ENCODE measurements around the gene ZNF563. TPM values are rescaled to one million over a fixed set of nuclear protein-coding genes. Genes with fewer than 3 reads are reported as not detected.

ZNF563 gene
- total RNA-seq, 1 experiment from 2014 or later, result 4.5 TPM

DNA sequence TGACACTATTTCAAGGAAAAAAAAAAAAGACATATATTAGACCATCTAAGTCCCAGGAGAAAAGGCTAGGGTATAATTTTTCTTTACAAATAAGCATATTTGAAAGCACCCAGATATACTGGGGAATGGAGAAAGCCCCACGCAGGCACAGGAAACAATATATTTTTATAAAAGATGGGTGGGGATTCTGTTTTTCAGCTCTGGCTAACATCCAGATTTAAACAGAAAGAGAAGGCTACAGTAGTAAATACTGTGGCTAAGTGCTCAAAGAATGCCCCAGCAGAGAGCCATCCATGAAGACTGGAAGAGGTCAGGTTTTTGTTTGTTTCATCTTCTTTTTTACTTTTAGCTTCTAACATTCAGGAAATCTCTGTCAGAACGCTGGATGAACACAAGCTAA, 54.7 kb downstream of the ZNF563 start:
- ATAC-seq (no peak), DNase-seq (ENCODE audit: low spot score) (no peak)
- Mint-ChIP-seq H3K36me3 (peaks cover 58% of the 10 kb centered on the region), H3K27ac (no peak overlapping the region), H3K4me3 (no peak overlapping the region), H3K9me3 (peaks cover 62% of the 10 kb centered on the region), H3K4me1 (0 out of 2 replicates have a peak, but pooled peaks cover 2% of the 10 kb centered on the region), H3K27me3 (ENCODE audit: low read depth) (no peaks in the 10 kb centered on the region)
- POLR2A ChIA-PET, result no interaction called here
- CTCF ChIA-PET, result no interaction called here
- no peak for TF ChIP-seq OVOL2 (CRISPR knock-in tag; IDR thresholded peaks at IDR 0.05; ENCODE audit: borderline replicate concordance)
- TF ChIP-seq, protein P1, sequence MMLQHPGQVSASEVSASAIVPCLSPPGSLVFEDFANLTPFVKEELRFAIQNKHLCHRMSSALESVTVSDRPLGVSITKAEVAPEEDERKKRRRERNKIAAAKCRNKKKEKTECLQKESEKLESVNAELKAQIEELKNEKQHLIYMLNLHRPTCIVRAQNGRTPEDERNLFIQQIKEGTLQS (CRISPR knock-in tag; conservative IDR thresholded peaks at IDR 0.05), result no peak

DNA sequence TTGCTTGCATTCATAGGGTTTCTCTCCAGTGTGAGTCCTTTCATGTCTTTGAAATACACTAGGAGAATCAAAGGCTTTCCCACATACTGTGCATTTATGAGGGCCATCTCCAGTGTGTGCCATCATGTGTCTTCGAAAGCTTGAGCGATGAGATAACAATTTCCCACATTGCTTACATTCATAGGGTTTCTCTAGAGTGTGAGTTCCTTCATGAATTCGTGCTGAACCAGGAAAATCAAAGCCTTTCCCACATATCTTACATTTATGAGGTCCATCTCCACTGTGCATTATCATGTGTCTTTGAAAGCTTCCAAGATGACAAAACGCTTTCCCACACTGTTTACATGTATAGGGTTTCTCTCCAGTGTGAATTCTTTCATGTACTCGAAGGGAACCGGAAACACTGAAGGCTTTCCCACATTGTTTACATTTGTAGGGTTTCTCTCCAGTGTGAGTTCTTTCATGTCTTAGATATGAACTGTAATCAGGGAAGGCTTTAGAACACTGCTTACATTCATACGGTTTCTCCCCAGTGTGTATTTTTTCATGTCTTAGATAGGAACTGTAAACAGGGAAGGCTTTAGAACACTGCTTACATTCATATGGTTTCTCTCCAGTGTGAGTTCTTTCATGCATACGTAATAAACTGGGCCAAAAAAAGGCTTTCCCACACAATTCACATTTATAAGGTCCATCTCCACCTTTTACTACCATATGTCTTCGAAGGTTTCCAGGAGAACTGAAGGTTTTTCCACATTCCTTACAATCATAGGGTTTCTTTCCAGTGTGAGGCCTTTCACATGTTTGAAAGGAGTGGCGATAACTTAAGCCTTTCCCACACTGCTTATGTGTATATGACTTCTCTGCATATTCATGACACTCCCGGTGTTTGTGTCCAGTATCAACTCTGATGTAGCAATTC, 60.2 kb downstream of the ZNF563 start:
- ChIA-PET POLR2A (no interaction called here), CTCF (no interaction called here)
- no peak for DNase-seq (ENCODE audit: low spot score)
- TF ChIP-seq SOX15 (CRISPR knock-in tag; IDR thresholded peaks at IDR 0.05), result no peak
- TF ChIP-seq, protein P2, sequence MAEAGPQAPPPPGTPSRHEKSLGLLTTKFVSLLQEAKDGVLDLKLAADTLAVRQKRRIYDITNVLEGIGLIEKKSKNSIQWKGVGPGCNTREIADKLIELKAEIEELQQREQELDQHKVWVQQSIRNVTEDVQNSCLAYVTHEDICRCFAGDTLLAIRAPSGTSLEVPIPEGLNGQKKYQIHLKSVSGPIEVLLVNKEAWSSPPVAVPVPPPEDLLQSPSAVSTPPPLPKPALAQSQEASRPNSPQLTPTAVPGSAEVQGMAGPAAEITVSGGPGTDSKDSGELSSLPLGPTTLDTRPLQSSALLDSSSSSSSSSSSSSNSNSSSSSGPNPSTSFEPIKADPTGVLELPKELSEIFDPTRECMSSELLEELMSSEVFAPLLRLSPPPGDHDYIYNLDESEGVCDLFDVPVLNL (CRISPR knock-in tag; IDR thresholded peaks at IDR 0.05; ENCODE audit: borderline replicate concordance, low read depth), result no peak
- no peak for TF ChIP-seq JUN (CRISPR knock-in tag; IDR thresholded peaks at IDR 0.05)
- TF ChIP-seq ZNF416 (CRISPR knock-in tag; IDR thresholded peaks at IDR 0.05), result no peak
- TF ChIP-seq TEAD1 (CRISPR knock-in tag; IDR thresholded peaks at IDR 0.05), result no peak
- TF ChIP-seq, protein P3, sequence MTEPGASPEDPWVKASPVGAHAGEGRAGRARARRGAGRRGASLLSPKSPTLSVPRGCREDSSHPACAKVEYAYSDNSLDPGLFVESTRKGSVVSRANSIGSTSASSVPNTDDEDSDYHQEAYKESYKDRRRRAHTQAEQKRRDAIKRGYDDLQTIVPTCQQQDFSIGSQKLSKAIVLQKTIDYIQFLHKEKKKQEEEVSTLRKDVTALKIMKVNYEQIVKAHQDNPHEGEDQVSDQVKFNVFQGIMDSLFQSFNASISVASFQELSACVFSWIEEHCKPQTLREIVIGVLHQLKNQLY (CRISPR knock-in tag; IDR thresholded peaks at IDR 0.05), result no peak
- peaks cover 84% of the 10 kb centered on the region for H3K36me3 Mint-ChIP-seq
- H3K27ac Mint-ChIP-seq, result no peak overlapping the region
- no peak overlapping the region for H3K4me3 Mint-ChIP-seq
- no peak for ATAC-seq
- no peaks in the 10 kb centered on the region for H3K4me1 Mint-ChIP-seq
- H3K27me3 Mint-ChIP-seq (ENCODE audit: low read depth), result no peaks in the 10 kb centered on the region
- peaks cover 79% of the 10 kb centered on the region for H3K9me3 Mint-ChIP-seq

DNA sequence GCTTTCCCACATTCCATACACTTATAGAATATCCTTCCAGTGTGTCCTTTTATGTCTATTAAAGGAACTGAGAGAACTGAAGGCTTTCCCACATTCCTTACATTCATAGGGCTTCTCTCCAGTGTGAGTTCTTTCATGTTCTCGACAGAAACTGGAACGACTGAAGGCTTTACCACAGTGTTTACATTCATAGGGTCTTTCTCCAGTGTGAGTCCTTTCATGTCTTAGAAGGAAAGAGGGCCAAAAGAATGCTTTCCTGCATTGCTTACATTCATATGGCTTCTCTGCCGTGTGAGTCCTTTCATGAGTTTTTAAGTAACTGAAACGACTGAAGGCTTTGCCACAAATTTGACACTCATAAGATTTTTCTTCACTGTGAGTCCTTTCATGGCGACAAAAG, 61.0 kb downstream of the ZNF563 start:
- CTCF ChIA-PET, result no interaction called here
- TF ChIP-seq OVOL2 (CRISPR knock-in tag; IDR thresholded peaks at IDR 0.05; ENCODE audit: borderline replicate concordance), result no peak
- TF ChIP-seq ZNF263 (CRISPR knock-in tag; IDR thresholded peaks at IDR 0.05; ENCODE audit: low read depth), result no peak
- no peak for TF ChIP-seq GABPB1 (CRISPR knock-in tag; IDR thresholded peaks at IDR 0.05)
- no peak for TF ChIP-seq CBFB (CRISPR knock-in tag; IDR thresholded peaks at IDR 0.05; ENCODE audit: low read depth)
- TF ChIP-seq, protein P4, sequence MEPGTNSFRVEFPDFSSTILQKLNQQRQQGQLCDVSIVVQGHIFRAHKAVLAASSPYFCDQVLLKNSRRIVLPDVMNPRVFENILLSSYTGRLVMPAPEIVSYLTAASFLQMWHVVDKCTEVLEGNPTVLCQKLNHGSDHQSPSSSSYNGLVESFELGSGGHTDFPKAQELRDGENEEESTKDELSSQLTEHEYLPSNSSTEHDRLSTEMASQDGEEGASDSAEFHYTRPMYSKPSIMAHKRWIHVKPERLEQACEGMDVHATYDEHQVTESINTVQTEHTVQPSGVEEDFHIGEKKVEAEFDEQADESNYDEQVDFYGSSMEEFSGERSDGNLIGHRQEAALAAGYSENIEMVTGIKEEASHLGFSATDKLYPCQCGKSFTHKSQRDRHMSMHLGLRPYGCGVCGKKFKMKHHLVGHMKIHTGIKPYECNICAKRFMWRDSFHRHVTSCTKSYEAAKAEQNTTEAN (CRISPR knock-in tag; IDR thresholded peaks at IDR 0.05), result no peak
- no peak for TF ChIP-seq PRRX2 (CRISPR knock-in tag; IDR thresholded peaks at IDR 0.05)
- TF ChIP-seq ZNF671 (CRISPR knock-in tag; IDR thresholded peaks at IDR 0.05), result no peak
- TF ChIP-seq, protein P5, sequence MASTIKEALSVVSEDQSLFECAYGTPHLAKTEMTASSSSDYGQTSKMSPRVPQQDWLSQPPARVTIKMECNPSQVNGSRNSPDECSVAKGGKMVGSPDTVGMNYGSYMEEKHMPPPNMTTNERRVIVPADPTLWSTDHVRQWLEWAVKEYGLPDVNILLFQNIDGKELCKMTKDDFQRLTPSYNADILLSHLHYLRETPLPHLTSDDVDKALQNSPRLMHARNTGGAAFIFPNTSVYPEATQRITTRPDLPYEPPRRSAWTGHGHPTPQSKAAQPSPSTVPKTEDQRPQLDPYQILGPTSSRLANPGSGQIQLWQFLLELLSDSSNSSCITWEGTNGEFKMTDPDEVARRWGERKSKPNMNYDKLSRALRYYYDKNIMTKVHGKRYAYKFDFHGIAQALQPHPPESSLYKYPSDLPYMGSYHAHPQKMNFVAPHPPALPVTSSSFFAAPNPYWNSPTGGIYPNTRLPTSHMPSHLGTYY (CRISPR knock-in tag; IDR thresholded peaks at IDR 0.05), result no peak
- TF ChIP-seq, protein P6, sequence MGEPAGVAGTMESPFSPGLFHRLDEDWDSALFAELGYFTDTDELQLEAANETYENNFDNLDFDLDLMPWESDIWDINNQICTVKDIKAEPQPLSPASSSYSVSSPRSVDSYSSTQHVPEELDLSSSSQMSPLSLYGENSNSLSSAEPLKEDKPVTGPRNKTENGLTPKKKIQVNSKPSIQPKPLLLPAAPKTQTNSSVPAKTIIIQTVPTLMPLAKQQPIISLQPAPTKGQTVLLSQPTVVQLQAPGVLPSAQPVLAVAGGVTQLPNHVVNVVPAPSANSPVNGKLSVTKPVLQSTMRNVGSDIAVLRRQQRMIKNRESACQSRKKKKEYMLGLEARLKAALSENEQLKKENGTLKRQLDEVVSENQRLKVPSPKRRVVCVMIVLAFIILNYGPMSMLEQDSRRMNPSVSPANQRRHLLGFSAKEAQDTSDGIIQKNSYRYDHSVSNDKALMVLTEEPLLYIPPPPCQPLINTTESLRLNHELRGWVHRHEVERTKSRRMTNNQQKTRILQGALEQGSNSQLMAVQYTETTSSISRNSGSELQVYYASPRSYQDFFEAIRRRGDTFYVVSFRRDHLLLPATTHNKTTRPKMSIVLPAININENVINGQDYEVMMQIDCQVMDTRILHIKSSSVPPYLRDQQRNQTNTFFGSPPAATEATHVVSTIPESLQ (CRISPR knock-in tag; IDR thresholded peaks at IDR 0.05), result no peak
- TF ChIP-seq NR1H2 (CRISPR knock-in tag; IDR thresholded peaks at IDR 0.05), result no peak
- TF ChIP-seq, protein P1 (CRISPR knock-in tag; conservative IDR thresholded peaks at IDR 0.05), result no peak
- no peak for TF ChIP-seq FOXP1 (CRISPR knock-in tag; IDR thresholded peaks at IDR 0.05; ENCODE audit: borderline replicate concordance)
- TF ChIP-seq SMAD3 (CRISPR knock-in tag; IDR thresholded peaks at IDR 0.05; ENCODE audit: borderline replicate concordance), result no peak
- TF ChIP-seq TEAD4 (CRISPR knock-in tag; IDR thresholded peaks at IDR 0.05), result no peak
- TF ChIP-seq SMAD4 (CRISPR knock-in tag; IDR thresholded peaks at IDR 0.05), result no peak
- TF ChIP-seq IRF2 (CRISPR knock-in tag; IDR thresholded peaks at IDR 0.05; ENCODE audit: borderline replicate concordance, low read depth), result no peak
- TF ChIP-seq, protein P7, sequence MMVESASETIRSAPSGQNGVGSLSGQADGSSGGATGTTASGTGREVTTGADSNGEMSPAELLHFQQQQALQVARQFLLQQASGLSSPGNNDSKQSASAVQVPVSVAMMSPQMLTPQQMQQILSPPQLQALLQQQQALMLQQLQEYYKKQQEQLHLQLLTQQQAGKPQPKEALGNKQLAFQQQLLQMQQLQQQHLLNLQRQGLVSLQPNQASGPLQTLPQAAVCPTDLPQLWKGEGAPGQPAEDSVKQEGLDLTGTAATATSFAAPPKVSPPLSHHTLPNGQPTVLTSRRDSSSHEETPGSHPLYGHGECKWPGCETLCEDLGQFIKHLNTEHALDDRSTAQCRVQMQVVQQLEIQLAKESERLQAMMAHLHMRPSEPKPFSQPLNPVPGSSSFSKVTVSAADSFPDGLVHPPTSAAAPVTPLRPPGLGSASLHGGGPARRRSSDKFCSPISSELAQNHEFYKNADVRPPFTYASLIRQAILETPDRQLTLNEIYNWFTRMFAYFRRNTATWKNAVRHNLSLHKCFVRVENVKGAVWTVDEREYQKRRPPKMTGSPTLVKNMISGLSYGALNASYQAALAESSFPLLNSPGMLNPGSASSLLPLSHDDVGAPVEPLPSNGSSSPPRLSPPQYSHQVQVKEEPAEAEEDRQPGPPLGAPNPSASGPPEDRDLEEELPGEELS (CRISPR knock-in tag; IDR thresholded peaks at IDR 0.05), result no peak

More for the DNA sequence above, 61.0 kb downstream of the ZNF563 start:
- peaks cover 78% of the 10 kb centered on the region for H3K9me3 Mint-ChIP-seq
- ATAC-seq (no peak), DNase-seq (ENCODE audit: low spot score) (no peak)
- POLR2A ChIA-PET, result no interaction called here
- no peak overlapping the region for H3K27ac Mint-ChIP-seq
- H3K4me3 Mint-ChIP-seq, result no peak overlapping the region
- peaks cover 78% of the 10 kb centered on the region for H3K36me3 Mint-ChIP-seq
- H3K27me3 Mint-ChIP-seq (ENCODE audit: low read depth), result no peaks in the 10 kb centered on the region; the same call in 1 of the 2 replicates
- no peaks in the 10 kb centered on the region for H3K4me1 Mint-ChIP-seq
